DND-41 (cell line): Measurements from ENCODE around the gene DIS3L2.

Experiments used
- EZH2 ChIP-seq: IDR thresholded peaks from 3 replicates; pipeline ENCODE4 v1.6.1; 2012; ENCODE audit warnings: borderline replicate concordance, low read depth, mild to moderate bottlenecking, moderate library complexity, low read length, inconsistent platforms; ENCODE audit not compliant: severe bottlenecking
- TF ChIP-seq, protein P1 (sequence below): IDR thresholded peaks from 2 replicates; pipeline ENCODE4 v1.5.1; 2012; ENCODE audit warnings: borderline replicate concordance, low read length, moderate library complexity, mild to moderate bottlenecking; ENCODE audit not compliant: poor library complexity, severe bottlenecking; ENCODE audit errors: extremely low read depth

DNA sequence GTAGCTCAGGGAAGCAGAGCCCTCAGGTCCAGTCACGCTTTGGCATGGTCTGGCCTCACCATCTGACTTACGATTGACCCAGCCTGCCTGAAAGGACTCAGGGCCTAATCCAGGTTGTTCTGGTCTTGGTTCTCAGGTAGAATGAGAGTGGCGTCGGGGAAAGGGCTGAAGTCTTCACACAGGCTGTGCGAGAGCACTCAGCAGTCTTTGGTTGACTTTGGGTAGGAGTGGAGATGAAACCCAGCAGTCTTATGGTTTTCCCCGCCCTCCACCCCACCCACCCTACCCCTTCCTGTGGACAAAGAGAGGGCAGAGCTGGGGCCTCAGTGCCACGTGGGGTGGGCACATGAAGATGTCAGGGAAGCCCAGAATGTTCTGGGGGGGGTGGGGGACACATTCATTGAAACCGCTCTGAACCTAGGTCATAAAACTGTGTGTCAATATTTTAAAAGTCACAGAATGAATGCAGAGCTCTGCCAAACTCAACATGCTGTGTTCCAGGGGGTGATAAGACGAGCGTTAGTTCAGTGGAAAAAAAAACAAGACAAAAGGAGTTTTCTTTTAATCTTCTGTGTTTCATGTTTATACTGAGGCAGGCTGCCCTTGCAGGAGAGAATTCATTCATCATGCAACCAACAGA, 358.4 kb downstream of the DIS3L2 start:
- TF ChIP-seq, protein P1, sequence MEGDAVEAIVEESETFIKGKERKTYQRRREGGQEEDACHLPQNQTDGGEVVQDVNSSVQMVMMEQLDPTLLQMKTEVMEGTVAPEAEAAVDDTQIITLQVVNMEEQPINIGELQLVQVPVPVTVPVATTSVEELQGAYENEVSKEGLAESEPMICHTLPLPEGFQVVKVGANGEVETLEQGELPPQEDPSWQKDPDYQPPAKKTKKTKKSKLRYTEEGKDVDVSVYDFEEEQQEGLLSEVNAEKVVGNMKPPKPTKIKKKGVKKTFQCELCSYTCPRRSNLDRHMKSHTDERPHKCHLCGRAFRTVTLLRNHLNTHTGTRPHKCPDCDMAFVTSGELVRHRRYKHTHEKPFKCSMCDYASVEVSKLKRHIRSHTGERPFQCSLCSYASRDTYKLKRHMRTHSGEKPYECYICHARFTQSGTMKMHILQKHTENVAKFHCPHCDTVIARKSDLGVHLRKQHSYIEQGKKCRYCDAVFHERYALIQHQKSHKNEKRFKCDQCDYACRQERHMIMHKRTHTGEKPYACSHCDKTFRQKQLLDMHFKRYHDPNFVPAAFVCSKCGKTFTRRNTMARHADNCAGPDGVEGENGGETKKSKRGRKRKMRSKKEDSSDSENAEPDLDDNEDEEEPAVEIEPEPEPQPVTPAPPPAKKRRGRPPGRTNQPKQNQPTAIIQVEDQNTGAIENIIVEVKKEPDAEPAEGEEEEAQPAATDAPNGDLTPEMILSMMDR, result no peak
- TF ChIP-seq EZH2, result no peak
